ENCODE results near the gene MGAT3. TPM values are rescaled to one million over a fixed set of nuclear protein-coding genes. Genes with fewer than 3 reads are reported as not detected.

MGAT3 gene
- total and polyA plus RNA-seq, 2 of the 8 experiments (the other 6 are each of a cell fraction or from before 2014, with no cell fraction given), result 4.3 to 9.2 TPM

DNA sequence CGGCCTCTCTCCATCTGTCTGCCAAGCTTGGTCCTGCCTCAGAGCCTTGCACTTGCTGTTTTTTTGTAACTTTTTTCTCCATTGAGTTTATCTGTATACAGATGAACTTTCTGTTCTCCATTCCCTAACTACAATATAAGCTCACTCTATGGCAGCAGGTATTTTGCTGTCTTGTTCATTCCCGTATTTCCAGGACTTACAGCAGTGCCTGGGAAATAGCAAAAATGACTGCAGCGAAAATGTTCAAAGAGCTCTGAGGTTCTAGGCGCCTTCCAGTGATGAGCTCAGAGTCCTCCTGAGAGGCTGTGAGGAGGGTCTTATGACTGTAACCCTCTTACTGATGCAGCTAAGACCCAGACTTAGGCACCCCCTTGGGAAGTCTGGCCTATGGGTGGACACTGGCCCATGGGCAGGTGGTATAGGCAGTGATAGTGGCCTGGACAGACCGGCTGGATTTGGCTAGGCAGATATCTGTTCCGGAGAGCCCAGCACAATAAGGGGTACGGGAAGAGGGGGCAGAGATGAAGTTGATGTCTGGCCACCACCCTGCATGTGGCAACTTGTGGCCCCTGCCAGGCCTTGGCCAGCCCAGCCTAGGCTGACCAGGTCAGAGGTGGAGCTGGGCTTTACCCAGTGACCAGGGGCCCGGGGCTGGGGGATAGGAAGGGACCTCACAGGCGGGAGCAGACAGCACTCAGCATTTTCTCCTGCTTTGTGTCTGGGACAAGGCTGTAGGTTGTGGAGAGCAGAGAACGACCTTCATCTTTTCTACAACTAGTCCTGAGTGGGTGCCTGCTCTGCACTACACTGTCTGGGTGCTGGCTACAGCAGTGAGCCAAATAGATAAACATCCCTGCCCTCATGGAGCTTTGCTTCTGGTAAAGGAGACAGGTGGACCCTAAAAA is 68.2 kb downstream of the MGAT3 start:
- WGBS, 2 experiments (ENCODE audit: extremely low coverage in 1 of 2, insufficient coverage in 1 of 2, insufficient read length in 1 of 2, insufficient replicate concordance in 2 of 2, low coverage in 1 of 2, low lambda C conversion rate in 2 of 2, missing lambda C conversion rate in 1 of 2), result 83% methylated on average over 9 of the region's 10 CpGs; no CpG with 5 or more reads in 1 of the 2 experiments
- TF ChIP-seq, protein P1, sequence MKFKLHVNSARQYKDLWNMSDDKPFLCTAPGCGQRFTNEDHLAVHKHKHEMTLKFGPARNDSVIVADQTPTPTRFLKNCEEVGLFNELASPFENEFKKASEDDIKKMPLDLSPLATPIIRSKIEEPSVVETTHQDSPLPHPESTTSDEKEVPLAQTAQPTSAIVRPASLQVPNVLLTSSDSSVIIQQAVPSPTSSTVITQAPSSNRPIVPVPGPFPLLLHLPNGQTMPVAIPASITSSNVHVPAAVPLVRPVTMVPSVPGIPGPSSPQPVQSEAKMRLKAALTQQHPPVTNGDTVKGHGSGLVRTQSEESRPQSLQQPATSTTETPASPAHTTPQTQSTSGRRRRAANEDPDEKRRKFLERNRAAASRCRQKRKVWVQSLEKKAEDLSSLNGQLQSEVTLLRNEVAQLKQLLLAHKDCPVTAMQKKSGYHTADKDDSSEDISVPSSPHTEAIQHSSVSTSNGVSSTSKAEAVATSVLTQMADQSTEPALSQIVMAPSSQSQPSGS (IDR thresholded peaks at IDR 0.05; ENCODE audit: low read length), result peak; percentile 15; the same call in 1 of the 2 replicates
- peak; percentile 18 to 24; a peak in 2 of 3 replicates for TF ChIP-seq POLR2A (IDR thresholded peaks at IDR 0.05; ENCODE audit: control extremely low read depth in 1 of 2, low read depth in 2 of 2, low read length in 2 of 2)
- no peak for TF ChIP-seq GTF2F1 (IDR thresholded peaks at IDR 0.05; ENCODE audit: borderline replicate concordance, low read depth, low read length)
- 0 out of 2 replicates have a peak, but pooled peaks have one; percentile 59 for TF ChIP-seq POLR2AphosphoS5 (IDR thresholded peaks at IDR 0.05; ENCODE audit: low read depth, low read length)
- peaks cover 38 to 53% of the 10 kb centered on the region in 2 experiments for H4K20me1 ChIP-seq (replicated peaks in 1 of 2; ENCODE audit: control insufficient read depth in 1 of 2, insufficient read depth in 2 of 2, low read length in 2 of 2)
- no peak overlapping the region for H3K56ac ChIP-seq (replicated peaks; ENCODE audit: insufficient read length, low read depth, low read length)
- peaks cover 5 to 29% of the 10 kb centered on the region in 2 experiments; a peak in 3 of 4 replicates for H3K79me2 ChIP-seq (ENCODE audit: control insufficient read depth in 1 of 2, insufficient read depth in 2 of 2, low read length in 2 of 2)
- no peaks in the 10 kb centered on the region for H3K27me3 ChIP-seq (replicated peaks in 1 of 4; ENCODE audit: control insufficient read depth in 3 of 4, extremely low read depth in 1 of 4, insufficient read depth in 3 of 4, low read length in 3 of 4)
- H3K4me3 ChIP-seq (ENCODE audit: extremely low read depth in 1 of 4, insufficient read depth in 2 of 4, low read depth in 3 of 4, low read length in 4 of 4), result no peak overlapping the region
- no peak overlapping the region for H3K9ac ChIP-seq (replicated peaks in 1 of 4; ENCODE audit: extremely low read depth in 1 of 4, low read depth in 3 of 4, low read length in 3 of 4)
- H2BK20ac ChIP-seq (ENCODE audit: low read length), result no peak overlapping the region
- peaks cover 0 to 20% (median 5%) of the 10 kb centered on the region in 4 experiments; a peak in 6 of 7 replicates for H3K4me1 ChIP-seq (replicated peaks in 1 of 4; ENCODE audit: control insufficient read depth in 3 of 4, insufficient read depth in 4 of 4, low read length in 3 of 4)
- no peak overlapping the region for H4K5ac ChIP-seq (ENCODE audit: insufficient read length, low read depth, low read length)
- H3K4me2 ChIP-seq (ENCODE audit: insufficient read depth in 1 of 2, low read depth in 2 of 2, low read length in 2 of 2), result no peak overlapping the region
- no peak overlapping the region for H3K27ac ChIP-seq (ENCODE audit: low read depth, low read length)
- no peak overlapping the region for H4K91ac ChIP-seq (replicated peaks; ENCODE audit: insufficient read length, low read length)
- H3K23me2 ChIP-seq (ENCODE audit: low read depth, low read length), result peaks cover 8% of the 10 kb centered on the region
- no peak overlapping the region for H2BK120ac ChIP-seq (replicated peaks; ENCODE audit: low read depth, low read length)
- H3K18ac ChIP-seq (ENCODE audit: extremely low read depth, low read length), result no peak overlapping the region
- H2AK5ac ChIP-seq (ENCODE audit: low read depth, low read length), result no peak overlapping the region
- H4K8ac ChIP-seq (ENCODE audit: extremely low read depth, insufficient read depth, low read length), result no peak overlapping the region
- H3K14ac ChIP-seq (ENCODE audit: insufficient read length), result no peak overlapping the region
- H2BK12ac ChIP-seq (ENCODE audit: low read depth, low read length), result no peak overlapping the region
- peaks cover 25 to 41% (median 37%) of the 10 kb centered on the region in 4 experiments for H3K36me3 ChIP-seq (ENCODE audit: control insufficient read depth in 2 of 4, insufficient read depth in 4 of 4, low read length in 3 of 4)
- ChIA-PET POLR2A (ENCODE audit: partially characterized antibody) (interaction anchor here (0.6 to 8.9 kb wide), 24 partner anchors 9 to 595 kb away, joined by 3 to 83 read pairs (median 6); partner anchors contain the start of genes MIEF1 and RPL3), CTCF (ENCODE audit: partially characterized antibody) (interaction anchor here (0.9 to 21.9 kb wide), 6 partner anchors 10 to 376 kb away, joined by 3 to 361 read pairs (median 6); partner anchors contain the start of gene MIEF1)
- no peak overlapping the region for H2AFZ ChIP-seq (ENCODE audit: low read length)
- H2BK15ac ChIP-seq (ENCODE audit: low read length), result no peak overlapping the region
- no peak overlapping the region for H3K4ac ChIP-seq (replicated peaks; ENCODE audit: insufficient read length, low read depth, low read length)
- H3K79me1 ChIP-seq (ENCODE audit: low read depth, low read length), result peaks cover 7% of the 10 kb centered on the region; the same call in 1 of the 2 replicates
- H3K23ac ChIP-seq (ENCODE audit: insufficient read length), result no peak overlapping the region
- DNase-seq (ENCODE audit: low read depth in 1 of 2, low spot score in 2 of 2) (no peak), FAIRE-seq (no peak)
- H2BK5ac ChIP-seq (ENCODE audit: low read depth, low read length), result no peak overlapping the region; the same call in 1 of the 2 replicates
- no peaks in the 10 kb centered on the region for H3K9me3 ChIP-seq (ENCODE audit: insufficient read depth in 2 of 2, low read depth in 1 of 2, low read length in 1 of 2)

All from H1 (cell line).